Parathyroid adenoma (tissue), 2 donors: Measurements from ENCODE around the gene GPC6.

Experiments used
- H2AFZ ChIP-seq: fragments of 300-600 bp; sonication (generic); one replicate; pipeline ENCODE4 v1.7.0; 2017; ENCODE audit warnings: antibody characterized with exemption, mild to moderate bottlenecking
- H3K27ac ChIP-seq: fragments of 300-600 bp; sonication (generic); one replicate; pipeline ENCODE4 v1.7.0; 2017
- H3K27me3 ChIP-seq: fragments of 300-600 bp; sonication (generic); one replicate; pipeline ENCODE4 v1.7.0; 2017; ENCODE audit warnings: low read length; ENCODE audit not compliant: control insufficient read depth, insufficient read depth
- H3K36me3 ChIP-seq: fragments of 300-600 bp; sonication (generic); one replicate; pipeline ENCODE4 v1.7.0; 2017; ENCODE audit warnings: low read length; ENCODE audit not compliant: control insufficient read depth, insufficient read depth
- H3K4me1 ChIP-seq: fragments of 300-600 bp; sonication (generic); one replicate; pipeline ENCODE4 v1.7.0; 2017; ENCODE audit warnings: control low read depth
- H3K4me2 ChIP-seq: fragments of 300-600 bp; sonication (generic); one replicate; pipeline ENCODE4 v1.7.0; 2017; ENCODE audit warnings: low read length
- H3K4me3 ChIP-seq: fragments of 300-600 bp; sonication (generic); one replicate; pipeline ENCODE4 v1.7.0; 2017; ENCODE audit warnings: low read depth, low read length
- H3K79me2 ChIP-seq: fragments of 300-600 bp; sonication (generic); one replicate; pipeline ENCODE4 v1.7.0; 2017; ENCODE audit warnings: control low read depth
- H3K9ac ChIP-seq: fragments of 300-600 bp; sonication (generic); one replicate; pipeline ENCODE4 v1.7.0; 2017; ENCODE audit warnings: mild to moderate bottlenecking
- H3K9me3 ChIP-seq: fragments of 300-600 bp; sonication (generic); one replicate; pipeline ENCODE4 v1.7.0; 2017; ENCODE audit warnings: low read length; ENCODE audit not compliant: control insufficient read depth
- TF ChIP-seq, protein P1 (sequence below): fragments of 300-600 bp; sonication (generic); IDR thresholded peaks from one replicate; pipeline ENCODE4 v1.7.0; 2017; ENCODE audit warnings: antibody characterized with exemption, mild to moderate bottlenecking
- donor health status: primary hyperparathyroidism.

GPC6 gene

GRCh38 chr13:94419925-94420305, 1193.3 kb downstream of the GPC6 start:
- no peaks in the 10 kb centered on the region for H3K4me1 ChIP-seq
- H3K27me3 ChIP-seq, result no peaks in the 10 kb centered on the region
- no peak overlapping the region for H2AFZ ChIP-seq
- no peak overlapping the region for H3K4me2 ChIP-seq
- no peaks in the 10 kb centered on the region for H3K9me3 ChIP-seq
- H3K4me3 ChIP-seq, result no peak overlapping the region
- no peaks in the 10 kb centered on the region for H3K36me3 ChIP-seq
- H3K27ac ChIP-seq, result no peak overlapping the region
- H3K9ac ChIP-seq, result no peak overlapping the region
- TF ChIP-seq, protein P1, sequence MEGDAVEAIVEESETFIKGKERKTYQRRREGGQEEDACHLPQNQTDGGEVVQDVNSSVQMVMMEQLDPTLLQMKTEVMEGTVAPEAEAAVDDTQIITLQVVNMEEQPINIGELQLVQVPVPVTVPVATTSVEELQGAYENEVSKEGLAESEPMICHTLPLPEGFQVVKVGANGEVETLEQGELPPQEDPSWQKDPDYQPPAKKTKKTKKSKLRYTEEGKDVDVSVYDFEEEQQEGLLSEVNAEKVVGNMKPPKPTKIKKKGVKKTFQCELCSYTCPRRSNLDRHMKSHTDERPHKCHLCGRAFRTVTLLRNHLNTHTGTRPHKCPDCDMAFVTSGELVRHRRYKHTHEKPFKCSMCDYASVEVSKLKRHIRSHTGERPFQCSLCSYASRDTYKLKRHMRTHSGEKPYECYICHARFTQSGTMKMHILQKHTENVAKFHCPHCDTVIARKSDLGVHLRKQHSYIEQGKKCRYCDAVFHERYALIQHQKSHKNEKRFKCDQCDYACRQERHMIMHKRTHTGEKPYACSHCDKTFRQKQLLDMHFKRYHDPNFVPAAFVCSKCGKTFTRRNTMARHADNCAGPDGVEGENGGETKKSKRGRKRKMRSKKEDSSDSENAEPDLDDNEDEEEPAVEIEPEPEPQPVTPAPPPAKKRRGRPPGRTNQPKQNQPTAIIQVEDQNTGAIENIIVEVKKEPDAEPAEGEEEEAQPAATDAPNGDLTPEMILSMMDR, result no peak
- H3K79me2 ChIP-seq, result no peaks in the 10 kb centered on the region

DNA sequence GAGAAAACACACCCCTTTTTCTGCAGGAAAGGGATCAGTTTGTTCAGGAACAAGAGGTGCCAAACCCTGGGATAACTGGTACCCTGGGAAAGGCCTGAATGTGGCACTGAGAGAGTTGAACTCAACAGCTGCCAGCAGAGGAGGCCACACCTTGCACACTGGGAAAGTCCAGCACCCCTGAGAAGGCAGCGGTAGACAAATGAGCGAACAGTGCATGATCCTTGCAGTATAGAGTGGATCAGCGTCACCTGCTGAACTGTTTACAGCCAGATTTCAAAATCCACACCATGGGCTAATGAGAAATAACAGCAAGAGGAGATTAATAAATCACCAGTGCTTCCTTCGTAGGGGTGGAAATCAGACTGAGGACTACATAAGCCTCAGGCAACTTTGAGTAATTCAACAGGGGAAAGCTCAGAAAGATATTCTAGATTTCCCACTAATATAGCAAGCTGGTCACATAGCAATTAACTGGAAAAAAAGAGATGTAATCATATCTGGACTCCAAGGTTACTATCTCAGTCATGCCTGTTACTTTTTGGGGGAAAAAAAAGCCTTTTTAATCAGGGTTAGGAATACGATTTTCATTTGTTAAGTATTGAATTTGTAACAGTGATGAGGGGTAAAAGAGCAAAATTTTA, 1200.8 kb downstream of the GPC6 start:
- no peaks in the 10 kb centered on the region for H3K27me3 ChIP-seq
- no peaks in the 10 kb centered on the region for H3K79me2 ChIP-seq
- TF ChIP-seq, protein P1, result no peak
- no peak overlapping the region for H3K9ac ChIP-seq
- H3K4me1 ChIP-seq, result no peaks in the 10 kb centered on the region
- H3K4me2 ChIP-seq, result no peak overlapping the region
- no peaks in the 10 kb centered on the region for H3K36me3 ChIP-seq
- H3K9me3 ChIP-seq, result no peaks in the 10 kb centered on the region
- no peak overlapping the region for H3K27ac ChIP-seq
- no peak overlapping the region for H3K4me3 ChIP-seq
- H2AFZ ChIP-seq, result no peak overlapping the region

DNA sequence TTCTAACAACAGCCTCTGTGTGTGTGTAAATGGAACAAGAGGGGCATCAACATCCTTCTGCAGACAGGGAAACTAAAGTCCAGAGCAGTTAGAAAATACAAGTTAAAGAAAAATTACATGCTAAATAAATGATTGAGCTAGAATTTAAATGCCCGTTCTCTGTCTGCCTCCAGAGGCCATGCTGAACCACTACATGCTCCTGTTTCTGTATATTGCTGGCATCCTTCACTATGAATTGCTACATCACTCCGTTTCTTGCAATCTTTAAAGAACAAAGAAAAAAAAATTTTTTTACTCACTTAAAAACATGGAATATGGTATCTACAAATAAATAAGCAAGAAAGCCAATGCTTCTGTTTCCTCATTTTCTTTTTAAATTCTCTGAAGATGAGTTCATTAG, 1205.0 kb downstream of the GPC6 start:
- H3K36me3 ChIP-seq, result no peaks in the 10 kb centered on the region
- no peak overlapping the region for H3K9ac ChIP-seq
- H3K4me3 ChIP-seq, result no peak overlapping the region
- no peaks in the 10 kb centered on the region for H3K4me1 ChIP-seq
- no peaks in the 10 kb centered on the region for H3K27me3 ChIP-seq
- no peak overlapping the region for H3K27ac ChIP-seq
- H3K9me3 ChIP-seq, result no peaks in the 10 kb centered on the region
- H3K79me2 ChIP-seq, result no peaks in the 10 kb centered on the region
- no peak overlapping the region for H2AFZ ChIP-seq
- H3K4me2 ChIP-seq, result no peak overlapping the region
- TF ChIP-seq, protein P1, result no peak

GRCh38 chr13:94431987-94432386, 1205.4 kb downstream of the GPC6 start:
- Histone ChIP-seq H3K27ac (no peak overlapping the region), H3K9ac (no peak overlapping the region), H3K36me3 (no peaks in the 10 kb centered on the region), H3K9me3 (no peaks in the 10 kb centered on the region), H3K4me3 (no peak overlapping the region), H2AFZ (no peak overlapping the region), H3K27me3 (no peaks in the 10 kb centered on the region), H3K4me1 (no peaks in the 10 kb centered on the region), H3K79me2 (no peaks in the 10 kb centered on the region), H3K4me2 (no peak overlapping the region)
- TF ChIP-seq, protein P1, result no peak
